ENCODE measurements around the gene RXFP4. TPM values are rescaled to one million over a fixed set of nuclear protein-coding genes. Genes with fewer than 3 reads are reported as not detected.

Gene RXFP4
- total and polyA plus RNA-seq, 2 of the 13 experiments (the other 11 are each of a cell fraction or from before 2014, with no cell fraction given), result 0.38 to 1.4 TPM

- Histone ChIP-seq H3K9ac (ENCODE audit: insufficient read depth, low read depth, low read length) (peak overlapping the region; percentile 29; the same call in 1 of the 2 replicates), H3K36me3 (replicated peaks in 1 of 2; ENCODE audit: control insufficient read depth in 1 of 2, insufficient read depth in 2 of 2, low read length in 2 of 2) (peaks cover 4 to 18% of the 10 kb centered on the region in 2 experiments; a peak in 3 of 5 replicates), H3K27me3 (ENCODE audit: control insufficient read depth in 1 of 2, insufficient read depth in 2 of 2, low read length in 2 of 2) (no peaks in the 10 kb centered on the region), H3K4me1 (ENCODE audit: insufficient read depth, low read length) (peaks cover 73% of the 10 kb centered on the region), H4K20me1 (ENCODE audit: insufficient read depth, low read length) (no peaks in the 10 kb centered on the region), H3K79me2 (ENCODE audit: insufficient read depth, low read length) (peaks cover 12% of the 10 kb centered on the region), H2AFZ (ENCODE audit: low read length) (no peak overlapping the region), H3K4me3 (replicated peaks in 1 of 3; ENCODE audit: insufficient read depth in 1 of 3, low read depth in 2 of 3, low read length in 3 of 3) (peak overlapping the region in 1 of 3 experiments; percentile 73; a peak in 3 of 6 replicates), H3K4me2 (ENCODE audit: low read depth, low read length) (peak overlapping the region; percentile 93), H3K27ac (ENCODE audit: extremely low read length, insufficient read depth, low read length) (peak overlapping the region; percentile 86), H3K9me3 (ENCODE audit: low read length) (no peaks in the 10 kb centered on the region)
- peak; percentile 17 for ATAC-seq
- ChIA-PET POLR2A (interaction anchor here (0.6 to 7.2 kb wide), 22 partner anchors 10 to 264 kb away, joined by 3 to 390 read pairs (median 5); partner anchors contain the start of genes ARHGEF2, KHDC4, MEX3A and RAB25), CTCF (ENCODE audit: low intra/inter-chr PET ratio, low total read pairs) (interaction anchor here (1.9 kb wide), 1 partner anchor 45 kb away, joined by 5 read pairs; no protein-coding TSS in a partner anchor)
- 10% methylated on average over 4 of the region's 6 CpGs for WGBS (ENCODE audit: low lambda C conversion rate)
- 0 out of 2 replicates have a peak, but pooled peaks have one; percentile 53 for TF ChIP-seq HNRNPL (IDR thresholded peaks at IDR 0.05; ENCODE audit: low read depth, low read length)
- no peak for TF ChIP-seq MATR3 (CRISPR knock-in tag; IDR thresholded peaks at IDR 0.05)
- TF ChIP-seq U2AF2 (IDR thresholded peaks at IDR 0.05; ENCODE audit: low read depth, low read length), result no peak
- TF ChIP-seq ZNF501 (CRISPR knock-in tag; IDR thresholded peaks at IDR 0.05), result no peak
- no peak for TF ChIP-seq ZNF33B (CRISPR knock-in tag; IDR thresholded peaks at IDR 0.05)
- no peak for TF ChIP-seq ZBTB38 (CRISPR knock-in tag; IDR thresholded peaks at IDR 0.05)
- no peak for TF ChIP-seq SMYD3 (CRISPR knock-in tag; IDR thresholded peaks at IDR 0.05)
- no peak for TF ChIP-seq JARID2 (CRISPR knock-in tag; IDR thresholded peaks at IDR 0.05; ENCODE audit: insufficient replicate concordance)
- TF ChIP-seq ZBTB21 (CRISPR knock-in tag; IDR thresholded peaks at IDR 0.05), result no peak
- no peak for TF ChIP-seq MXD4 (CRISPR knock-in tag; IDR thresholded peaks at IDR 0.05)
- no peak for TF ChIP-seq ZNF615 (CRISPR knock-in tag; IDR thresholded peaks at IDR 0.05; ENCODE audit: borderline replicate concordance)
- TF ChIP-seq TIGD3 (CRISPR knock-in tag; IDR thresholded peaks at IDR 0.05; ENCODE audit: borderline replicate concordance), result no peak
- no peak for TF ChIP-seq KAT8 (CRISPR knock-in tag; IDR thresholded peaks at IDR 0.05)
- TF ChIP-seq TCF12 (IDR thresholded peaks at IDR 0.05), result no peak
- no peak for TF ChIP-seq TCF12 (CRISPR knock-in tag; IDR thresholded peaks at IDR 0.05)
- no peak for TF ChIP-seq JUN (CRISPR knock-in tag; IDR thresholded peaks at IDR 0.05)
- TF ChIP-seq MTF2 (CRISPR knock-in tag; IDR thresholded peaks at IDR 0.05; ENCODE audit: borderline replicate concordance), result 0 out of 2 replicates have a peak, but pooled peaks have one; percentile 29
- no peak for TF ChIP-seq SP4 (CRISPR knock-in tag; IDR thresholded peaks at IDR 0.05)
- 0 out of 2 replicates have a peak, but pooled peaks have one; percentile 4 for TF ChIP-seq ZNF383 (CRISPR knock-in tag; IDR thresholded peaks at IDR 0.05; ENCODE audit: borderline replicate concordance)
- TF ChIP-seq ZNF879 (CRISPR knock-in tag; IDR thresholded peaks at IDR 0.05), result no peak
- TF ChIP-seq ZNF33A (CRISPR knock-in tag; IDR thresholded peaks at IDR 0.05; ENCODE audit: borderline replicate concordance), result 0 out of 2 replicates have a peak, but pooled peaks have one; percentile 70
- TF ChIP-seq HOXA7 (CRISPR knock-in tag; IDR thresholded peaks at IDR 0.05), result no peak
- peak; percentile 80; the same call in 1 of the 2 replicates for TF ChIP-seq ZNF850 (CRISPR knock-in tag; conservative IDR thresholded peaks at IDR 0.05)
- intact Hi-C loops (cut with micrococcal nuclease; ENCODE audit: unreplicated experiment) (loop anchor here (5.0 kb wide), 2 partner anchors 33 to 353 kb away; partner anchors contain the start of genes ARHGEF2, GLMP and VHLL), in situ Hi-C loops (cut with HindIII; ENCODE audit: extremely low pct_ligation_motif_present, low pct_unique_long_range_greater_than_20kb) (loop anchor here (10.0 kb wide), 1 partner anchor 120 kb away; the partner anchor contains the start of gene RAB25)
- no peak for DNase-seq (ENCODE audit: low spot score)
- no TSS peak for BruUV-seq (replicated peaks)
- no peak for FAIRE-seq
Measured at GRCh38 chr1:155944444-155944799, 3.0 kb downstream of the RXFP4 start.

All from HepG2 (cell line).